GM19372 (cell line): Measurements from ENCODE around the gene OSBPL2.

ENCODE experiments used
- ATAC-seq: cut with Tn5 transposase; IDR thresholded peaks from one replicate; pipeline ENCODE4 v1.9.1; 2021; ENCODE audit warnings: mild to moderate bottlenecking, low read depth, moderate library complexity; ENCODE audit not compliant: unreplicated experiment

OSBPL2 gene

DNA sequence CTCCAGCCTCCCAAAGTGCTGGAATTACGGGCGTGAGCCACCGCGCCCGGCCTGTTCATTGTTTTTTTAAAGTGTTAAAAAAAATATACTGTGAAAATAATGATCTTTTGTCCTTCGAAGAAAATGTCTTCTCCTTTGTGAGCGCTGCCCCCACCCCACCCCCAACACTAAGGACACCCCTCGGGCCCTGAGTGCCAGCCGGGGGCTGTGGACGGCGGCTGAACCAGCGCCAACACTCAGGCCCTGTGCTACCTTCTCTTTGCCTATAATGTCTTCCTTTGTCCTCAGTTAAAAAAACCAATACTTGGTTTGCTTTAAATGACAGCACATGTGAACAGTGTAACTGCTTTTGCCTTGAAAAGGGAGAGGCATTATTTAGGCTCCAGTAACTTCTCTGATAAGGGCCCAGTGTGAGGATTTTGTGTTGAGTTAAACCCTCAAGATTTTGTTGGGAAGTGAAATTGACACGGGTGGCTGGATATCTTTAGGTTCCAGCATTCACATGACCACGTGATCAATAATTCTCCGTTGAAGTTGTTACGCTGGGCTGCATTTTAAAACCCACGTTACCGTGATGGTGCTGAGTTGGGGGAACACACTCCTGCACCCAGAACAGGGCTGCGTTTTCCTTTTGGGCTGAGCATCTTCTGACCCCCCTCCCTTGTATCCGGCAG is 54.9 kb downstream of the OSBPL2 start:
- no peak for ATAC-seq

GRCh38 chr20:62293946-62294345 is 55.6 kb downstream of the OSBPL2 start:
- ATAC-seq = no peak

GRCh38 chr20:62294516-62294915 is 56.2 kb downstream of the OSBPL2 start:
- ATAC-seq = no peak

GRCh38 chr20:62296724-62297448 is 58.6 kb downstream of the OSBPL2 start:
- no peak for ATAC-seq

- no peak for ATAC-seq
Observed at GRCh38 chr20:62297449-62298227, 59.3 kb downstream of the OSBPL2 start.

GRCh38 chr20:62298577-62299249 is 60.4 kb downstream of the OSBPL2 start:
- ATAC-seq = no peak

DNA sequence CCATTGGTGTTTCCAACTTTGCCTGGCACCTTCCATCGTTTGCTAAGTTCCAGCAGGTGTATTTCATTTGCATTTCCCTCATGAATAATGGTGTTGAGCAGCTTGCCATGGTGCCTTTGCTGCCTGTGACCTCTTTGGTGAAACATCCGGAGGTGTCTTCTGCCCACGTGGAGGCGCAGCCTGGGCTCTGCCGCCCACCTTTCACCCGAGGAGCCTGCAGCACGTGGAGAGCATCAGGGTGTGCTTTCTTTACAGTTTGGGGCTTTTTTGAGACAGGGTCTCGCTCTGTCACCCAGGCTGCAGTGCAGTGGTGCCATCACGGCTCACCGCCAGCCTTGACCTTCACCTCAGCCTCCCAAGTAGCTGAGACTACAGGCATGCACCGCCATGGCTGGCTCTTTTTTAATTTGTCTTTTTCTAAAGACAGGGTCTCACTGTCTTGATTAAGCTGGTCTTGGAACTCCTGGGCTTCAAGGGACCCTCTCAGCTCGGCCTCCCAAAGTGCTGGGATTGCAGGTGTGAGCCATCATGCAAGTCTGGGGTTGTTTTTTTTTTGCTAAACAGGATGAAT is 61.4 kb downstream of the OSBPL2 start:
- ATAC-seq = no peak

- ATAC-seq = no peak
Observed at GRCh38 chr20:62300319-62300718, 62.0 kb downstream of the OSBPL2 start.

- no peak for ATAC-seq
Observed at GRCh38 chr20:62301111-62301668, 62.9 kb downstream of the OSBPL2 start.

DNA sequence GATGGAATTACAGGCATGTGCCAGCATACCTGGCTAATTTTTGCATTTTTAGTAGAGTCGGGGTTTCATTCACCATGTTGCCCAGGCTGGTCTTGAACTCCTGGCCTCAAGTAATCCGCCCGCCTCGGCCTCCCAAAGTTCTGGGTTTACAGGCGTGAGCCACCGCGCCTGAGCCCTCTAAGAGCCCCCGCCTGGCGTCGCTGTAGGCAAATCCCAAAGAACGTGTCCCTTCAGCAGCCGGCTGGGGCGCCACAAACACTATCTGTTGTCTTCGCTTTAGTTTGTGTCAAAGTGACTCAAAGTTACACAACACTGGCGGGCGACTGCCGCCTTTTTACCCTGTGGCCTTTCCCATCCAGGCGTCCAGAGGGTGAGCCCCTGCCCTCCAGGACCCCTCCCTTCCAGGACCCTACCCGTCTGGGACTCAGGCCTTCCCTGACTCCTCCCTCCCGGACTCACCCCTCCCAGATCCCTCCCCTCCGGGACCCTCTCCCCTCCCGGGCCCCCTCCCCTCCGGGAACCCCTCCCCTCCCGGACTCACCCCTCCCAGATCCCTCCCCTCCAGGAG is 63.5 kb downstream of the OSBPL2 start:
- peak; percentile 31 for ATAC-seq

DNA sequence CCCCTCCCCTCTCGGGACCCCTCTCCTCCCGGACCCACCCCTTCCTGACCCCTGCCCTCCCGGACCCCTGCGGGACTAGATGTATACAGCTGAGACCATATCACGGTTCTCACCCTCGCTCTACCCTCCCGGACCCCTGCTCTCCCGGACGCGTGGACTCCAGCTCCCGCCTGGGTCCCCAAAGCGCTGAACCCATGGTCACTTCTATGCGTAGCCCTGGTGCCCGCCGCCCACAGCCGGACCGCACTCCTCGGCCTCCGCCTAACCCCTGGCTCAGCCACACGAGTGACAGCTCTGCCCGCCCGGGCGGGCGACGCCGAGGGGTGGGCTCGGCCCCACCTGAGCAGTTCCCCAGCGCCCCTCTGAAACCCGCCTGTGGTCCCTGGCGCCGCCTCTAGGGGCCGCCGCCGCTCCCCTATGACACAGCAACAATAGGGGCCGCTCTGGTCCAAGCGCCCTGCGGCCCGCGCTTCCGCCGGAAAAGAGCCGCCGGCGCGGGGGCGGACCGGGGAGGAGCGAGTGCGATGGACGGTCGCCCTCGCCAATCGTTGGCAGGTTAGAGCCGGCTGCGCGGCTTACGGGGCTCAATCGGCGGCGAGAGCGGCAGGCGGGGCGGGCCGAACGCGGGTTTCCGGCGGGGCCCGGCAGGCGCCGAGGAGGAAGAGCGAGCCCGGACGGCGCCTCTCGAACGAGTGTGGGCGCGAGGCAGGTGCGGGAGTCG is 64.2 kb downstream of the OSBPL2 start, which contains the start of gene ADRM1:
TSS of gene ADRM1 (plus strand) at position 657 of the 721 bp plus-strand sequence. CDS start 572 bp downstream, outside the sequence.
- peak; percentile 84 for ATAC-seq

DNA sequence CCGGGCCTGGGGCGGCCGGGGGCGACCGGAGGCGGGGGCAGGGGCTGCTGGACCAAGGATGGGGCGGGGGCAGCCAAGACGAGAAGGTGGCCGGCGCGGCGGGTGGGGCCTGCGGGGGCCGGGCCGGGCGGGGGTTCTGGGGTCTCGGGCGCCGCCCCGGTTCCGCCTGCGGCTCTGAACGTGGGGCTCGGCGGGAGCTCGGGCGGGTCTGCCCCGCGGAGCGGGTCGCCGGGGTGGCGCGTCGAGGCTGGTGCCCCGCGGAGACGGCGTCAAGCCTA is 64.7 kb downstream of the OSBPL2 start:
- ATAC-seq = no peak

GRCh38 chr20:62303340-62304226 is 65.3 kb downstream of the OSBPL2 start:
- peak; percentile 2 for ATAC-seq

DNA sequence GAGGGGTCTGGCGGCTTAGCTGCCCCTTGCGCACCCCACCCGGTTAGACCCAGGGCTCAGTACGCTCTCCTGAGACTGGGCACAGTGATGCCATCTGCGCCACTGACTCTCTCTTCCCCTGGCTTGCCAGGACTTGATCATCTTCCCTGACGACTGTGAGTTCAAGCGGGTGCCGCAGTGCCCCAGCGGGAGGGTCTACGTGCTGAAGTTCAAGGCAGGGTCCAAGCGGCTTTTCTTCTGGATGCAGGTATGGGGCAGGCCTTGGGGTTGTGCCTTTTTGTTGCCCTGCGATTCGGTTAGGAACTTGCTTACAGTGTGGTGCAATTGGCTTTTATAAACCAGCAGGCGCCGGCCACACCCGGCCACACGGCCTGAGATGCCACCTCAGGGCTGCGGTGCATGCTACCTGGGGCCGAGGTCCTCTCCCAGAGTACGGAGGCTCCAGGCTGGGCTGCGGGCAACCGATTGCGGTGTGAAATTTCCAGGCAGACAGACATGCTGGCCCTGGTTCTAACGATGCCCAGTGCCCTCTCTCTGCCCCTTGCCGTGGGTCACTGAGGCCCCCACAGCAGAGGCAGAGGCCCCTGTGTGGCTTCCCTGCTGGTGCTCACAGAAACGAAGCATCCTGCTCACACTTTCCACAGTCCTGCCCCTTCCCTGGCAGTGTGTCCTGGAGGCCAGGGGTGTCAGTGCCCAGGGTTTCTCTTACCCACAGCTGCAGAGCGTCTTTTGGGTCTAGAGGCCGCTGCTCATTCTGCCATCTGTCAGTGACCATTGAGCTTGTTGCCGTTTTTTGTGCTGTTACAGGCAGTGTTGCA is 66.2 kb downstream of the OSBPL2 start:
- no peak for ATAC-seq

DNA sequence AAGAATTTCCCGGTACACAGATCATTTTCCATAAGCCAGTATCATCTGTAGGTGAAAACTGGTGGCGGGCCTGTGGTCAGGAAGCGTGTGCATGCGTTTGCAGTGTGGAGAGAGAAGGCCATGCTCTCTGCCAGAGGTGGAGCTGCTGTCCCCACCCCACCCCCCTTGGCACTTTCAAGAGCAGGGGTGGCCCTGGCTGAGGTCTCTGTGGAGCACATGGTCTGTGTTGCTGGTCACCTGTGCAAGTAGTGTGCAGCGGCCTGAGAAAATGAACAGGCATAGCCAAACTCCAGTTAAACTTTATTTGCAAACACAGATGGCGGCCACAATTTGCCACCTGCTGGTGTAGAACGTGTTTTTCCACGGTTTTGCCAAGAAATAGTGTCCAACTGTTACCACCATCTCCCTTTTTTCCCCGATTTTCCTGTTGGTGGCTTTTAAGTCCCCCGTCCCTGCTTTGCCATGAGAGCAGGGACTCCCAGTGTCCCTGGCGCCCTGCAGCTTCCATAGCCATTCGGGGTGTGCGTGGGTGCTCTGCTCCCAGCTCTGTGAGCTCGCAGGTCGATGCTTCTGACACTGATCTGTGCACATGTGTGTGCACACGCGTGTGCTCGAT is 66.9 kb downstream of the OSBPL2 start:
- no peak for ATAC-seq

DNA sequence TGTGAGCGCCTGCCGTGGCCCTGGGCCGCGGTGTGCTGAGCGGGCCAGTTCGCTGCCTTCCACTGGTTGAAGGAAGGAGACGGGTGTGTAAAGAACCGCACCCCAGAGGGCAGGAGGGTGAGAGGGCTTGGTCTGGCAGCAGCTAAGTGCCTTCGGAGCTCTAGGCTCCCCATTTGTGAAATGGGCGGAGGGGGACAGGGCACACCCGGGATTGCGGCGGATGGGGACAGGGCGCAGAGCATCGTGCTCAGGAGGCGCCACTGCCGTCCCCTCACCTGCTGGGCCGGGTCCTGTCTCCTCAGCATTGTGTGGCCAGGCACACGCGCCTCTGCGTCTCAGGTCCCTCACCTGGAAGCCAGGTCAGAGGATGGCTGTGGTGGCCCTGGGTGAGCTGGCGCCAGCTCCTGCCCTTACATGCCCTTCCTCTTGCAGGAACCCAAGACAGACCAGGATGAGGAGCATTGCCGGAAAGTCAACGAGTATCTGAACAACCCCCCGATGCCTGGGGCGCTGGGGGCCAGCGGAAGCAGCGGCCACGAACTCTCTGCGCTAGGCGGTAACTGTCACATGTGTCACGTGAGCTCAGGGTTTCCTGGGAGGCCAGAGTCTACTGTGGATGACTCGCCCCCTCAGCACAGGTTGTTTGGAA is 67.6 kb downstream of the OSBPL2 start:
- ATAC-seq = no peak
